ENCODE data around the gene DR1.

Gene DR1

DNA sequence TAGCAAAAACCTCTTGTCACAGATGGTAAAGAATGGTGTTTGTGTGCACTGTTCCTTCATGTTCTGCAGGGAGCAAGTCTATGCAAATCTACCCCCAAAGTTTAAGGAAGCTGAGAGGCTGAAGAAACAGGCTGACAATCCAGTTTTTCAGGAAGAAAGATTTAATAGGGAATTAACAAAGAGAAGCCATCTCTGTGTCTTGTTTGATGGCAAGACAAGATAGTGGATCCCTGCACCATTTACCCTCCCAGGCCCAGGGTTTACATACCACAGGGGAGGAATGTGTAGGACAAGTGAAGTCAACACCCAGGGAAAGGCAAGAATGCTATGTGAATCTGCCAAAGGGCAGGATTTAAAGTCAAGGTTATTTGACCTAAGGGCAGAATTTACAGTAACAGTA is 54.1 kb downstream of the DR1 start:
- DNase-seq: no peak

DNA sequence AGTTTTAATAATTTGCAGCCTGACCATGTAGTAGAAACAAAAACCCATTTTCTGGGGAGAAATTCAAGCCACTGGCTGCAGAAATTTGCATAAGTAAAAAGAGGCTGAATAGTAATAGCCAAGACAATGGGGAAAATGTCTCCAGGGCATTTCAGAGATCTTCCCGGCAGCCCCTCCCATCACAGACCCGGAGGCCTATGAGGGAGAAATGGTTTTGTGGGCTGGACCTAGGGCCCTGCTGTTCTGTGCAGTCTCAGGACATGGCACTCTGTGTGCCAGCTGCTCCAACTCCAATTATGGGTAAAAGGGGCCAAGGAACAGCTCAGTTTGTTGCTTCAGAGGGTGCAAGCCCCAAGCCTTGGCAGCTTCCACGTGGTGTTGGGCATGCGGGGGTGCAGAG is 62.5 kb downstream of the DR1 start:
- DNase-seq: no peak

DNA sequence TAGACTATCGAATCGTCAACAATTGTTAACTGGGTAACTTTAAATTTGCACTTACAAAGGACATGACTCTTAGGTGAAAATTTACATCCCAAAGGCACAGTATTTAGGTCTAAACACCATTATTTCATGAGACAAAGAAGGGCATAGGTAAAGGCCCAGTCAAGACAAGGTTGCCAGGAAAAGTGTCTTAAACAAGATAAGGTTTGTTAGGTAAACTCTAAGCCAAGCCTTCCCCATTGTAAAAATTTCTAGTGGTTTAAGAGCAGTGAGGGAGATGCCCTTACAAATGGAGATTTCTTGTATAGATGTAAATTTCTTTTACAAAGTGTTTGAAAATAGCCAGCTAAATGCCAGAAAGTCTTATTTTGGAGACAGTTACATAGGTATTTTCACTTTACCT is 65.3 kb downstream of the DR1 start:
- DNase-seq: no peak

DNA sequence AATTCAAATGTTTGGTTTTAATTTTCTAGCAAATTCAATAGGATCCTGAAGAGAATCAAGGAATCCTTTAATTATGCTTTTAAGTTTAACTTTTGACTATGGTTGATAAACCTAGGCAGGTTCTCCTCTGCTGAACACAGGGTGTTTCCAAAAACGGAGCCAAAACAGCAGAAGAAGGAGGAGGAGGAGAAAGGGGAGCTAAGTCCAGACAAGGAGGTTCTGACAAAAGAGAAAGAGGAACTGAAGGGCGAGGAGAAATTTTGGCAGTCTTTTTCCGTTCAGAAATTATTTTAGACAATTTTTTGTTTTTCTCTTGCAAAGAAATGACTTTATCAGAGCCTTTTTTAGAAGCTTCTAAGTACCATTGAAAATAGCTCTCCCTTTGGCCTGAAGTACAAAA is 69.0 kb downstream of the DR1 start:
- no peak for DNase-seq

DNA sequence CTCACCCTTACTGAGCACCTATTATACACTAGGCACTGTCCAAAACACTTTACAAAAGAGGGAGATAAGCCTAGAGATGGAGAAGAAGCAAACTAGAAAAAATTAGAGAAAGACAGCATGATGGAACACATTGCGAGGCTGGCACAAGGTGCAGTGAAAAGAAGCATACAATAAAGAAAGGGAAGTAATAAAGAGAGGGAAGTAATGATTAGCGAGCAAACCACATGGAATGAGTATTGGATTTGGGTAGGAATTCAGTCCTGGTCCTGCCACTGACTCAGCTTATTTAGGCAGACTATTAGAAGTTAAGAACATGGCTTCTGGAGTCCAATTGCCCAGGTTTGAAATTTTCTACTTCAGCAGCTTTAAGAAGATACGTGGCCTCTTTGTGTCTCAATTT is 69.6 kb downstream of the DR1 start:
- no peak for DNase-seq

DNA sequence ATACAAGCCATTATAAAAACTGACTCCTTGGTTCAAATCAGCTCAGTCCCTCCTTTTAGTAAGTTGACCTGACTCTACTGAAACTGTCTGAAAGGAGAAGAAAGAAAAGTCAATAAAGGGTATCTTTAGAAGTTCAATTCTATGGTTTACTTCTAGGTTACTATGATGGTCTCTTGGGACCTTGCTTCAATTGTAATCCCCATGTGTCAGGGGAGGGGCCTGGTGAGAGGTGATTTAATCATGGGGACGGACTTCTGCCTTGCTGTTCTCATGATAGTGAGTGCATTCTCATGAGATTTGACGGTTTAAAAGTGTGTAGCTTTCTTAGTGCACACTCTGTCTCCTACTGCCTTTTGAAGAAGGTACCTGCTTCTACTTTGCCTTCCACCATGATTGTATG is 70.5 kb downstream of the DR1 start:
- DNase-seq: no peak

Measured in stimulated activated CD4-positive, alpha-beta T cell treated with anti-CD3 and anti-CD28 coated beads, Interleukin-2, amount 100 ng/mL, for 48 hours (primary cell).